ENCODE data around the gene DESI1. TPM values are rescaled to one million over a fixed set of nuclear protein-coding genes. Genes with fewer than 3 reads are reported as not detected.

Gene DESI1
- total and polyA plus RNA-seq, 2 of the 13 experiments (the other 11 are each of a cell fraction or from before 2014, with no cell fraction given), result 21.6 to 29.2 TPM

DNA sequence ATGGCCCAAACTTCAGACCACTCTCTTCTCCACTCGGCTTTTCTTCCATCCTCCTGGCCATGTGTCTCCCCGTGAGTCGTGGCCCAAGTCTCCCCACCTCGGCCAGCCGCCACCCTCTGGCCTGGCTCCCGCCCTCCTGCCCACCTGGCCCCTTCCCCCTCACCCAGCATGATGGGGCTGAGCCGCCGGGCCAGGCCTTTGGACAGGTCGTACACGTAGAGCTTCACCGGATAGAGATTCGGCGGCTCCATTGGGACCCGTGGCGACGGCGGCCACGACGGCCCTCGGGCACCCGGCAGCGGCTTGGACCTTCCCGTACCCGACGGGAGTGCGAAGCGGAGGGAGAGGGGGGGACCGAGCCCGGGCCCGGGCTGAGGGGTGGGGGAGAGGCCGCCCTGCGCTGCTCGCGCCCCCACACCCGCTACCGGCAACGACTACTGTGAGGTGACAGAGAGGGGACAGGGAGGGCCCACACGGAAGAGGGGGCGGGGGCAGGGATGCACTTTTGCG is at the start of gene DESI1 (continued):
- TF ChIP-seq, protein P1, sequence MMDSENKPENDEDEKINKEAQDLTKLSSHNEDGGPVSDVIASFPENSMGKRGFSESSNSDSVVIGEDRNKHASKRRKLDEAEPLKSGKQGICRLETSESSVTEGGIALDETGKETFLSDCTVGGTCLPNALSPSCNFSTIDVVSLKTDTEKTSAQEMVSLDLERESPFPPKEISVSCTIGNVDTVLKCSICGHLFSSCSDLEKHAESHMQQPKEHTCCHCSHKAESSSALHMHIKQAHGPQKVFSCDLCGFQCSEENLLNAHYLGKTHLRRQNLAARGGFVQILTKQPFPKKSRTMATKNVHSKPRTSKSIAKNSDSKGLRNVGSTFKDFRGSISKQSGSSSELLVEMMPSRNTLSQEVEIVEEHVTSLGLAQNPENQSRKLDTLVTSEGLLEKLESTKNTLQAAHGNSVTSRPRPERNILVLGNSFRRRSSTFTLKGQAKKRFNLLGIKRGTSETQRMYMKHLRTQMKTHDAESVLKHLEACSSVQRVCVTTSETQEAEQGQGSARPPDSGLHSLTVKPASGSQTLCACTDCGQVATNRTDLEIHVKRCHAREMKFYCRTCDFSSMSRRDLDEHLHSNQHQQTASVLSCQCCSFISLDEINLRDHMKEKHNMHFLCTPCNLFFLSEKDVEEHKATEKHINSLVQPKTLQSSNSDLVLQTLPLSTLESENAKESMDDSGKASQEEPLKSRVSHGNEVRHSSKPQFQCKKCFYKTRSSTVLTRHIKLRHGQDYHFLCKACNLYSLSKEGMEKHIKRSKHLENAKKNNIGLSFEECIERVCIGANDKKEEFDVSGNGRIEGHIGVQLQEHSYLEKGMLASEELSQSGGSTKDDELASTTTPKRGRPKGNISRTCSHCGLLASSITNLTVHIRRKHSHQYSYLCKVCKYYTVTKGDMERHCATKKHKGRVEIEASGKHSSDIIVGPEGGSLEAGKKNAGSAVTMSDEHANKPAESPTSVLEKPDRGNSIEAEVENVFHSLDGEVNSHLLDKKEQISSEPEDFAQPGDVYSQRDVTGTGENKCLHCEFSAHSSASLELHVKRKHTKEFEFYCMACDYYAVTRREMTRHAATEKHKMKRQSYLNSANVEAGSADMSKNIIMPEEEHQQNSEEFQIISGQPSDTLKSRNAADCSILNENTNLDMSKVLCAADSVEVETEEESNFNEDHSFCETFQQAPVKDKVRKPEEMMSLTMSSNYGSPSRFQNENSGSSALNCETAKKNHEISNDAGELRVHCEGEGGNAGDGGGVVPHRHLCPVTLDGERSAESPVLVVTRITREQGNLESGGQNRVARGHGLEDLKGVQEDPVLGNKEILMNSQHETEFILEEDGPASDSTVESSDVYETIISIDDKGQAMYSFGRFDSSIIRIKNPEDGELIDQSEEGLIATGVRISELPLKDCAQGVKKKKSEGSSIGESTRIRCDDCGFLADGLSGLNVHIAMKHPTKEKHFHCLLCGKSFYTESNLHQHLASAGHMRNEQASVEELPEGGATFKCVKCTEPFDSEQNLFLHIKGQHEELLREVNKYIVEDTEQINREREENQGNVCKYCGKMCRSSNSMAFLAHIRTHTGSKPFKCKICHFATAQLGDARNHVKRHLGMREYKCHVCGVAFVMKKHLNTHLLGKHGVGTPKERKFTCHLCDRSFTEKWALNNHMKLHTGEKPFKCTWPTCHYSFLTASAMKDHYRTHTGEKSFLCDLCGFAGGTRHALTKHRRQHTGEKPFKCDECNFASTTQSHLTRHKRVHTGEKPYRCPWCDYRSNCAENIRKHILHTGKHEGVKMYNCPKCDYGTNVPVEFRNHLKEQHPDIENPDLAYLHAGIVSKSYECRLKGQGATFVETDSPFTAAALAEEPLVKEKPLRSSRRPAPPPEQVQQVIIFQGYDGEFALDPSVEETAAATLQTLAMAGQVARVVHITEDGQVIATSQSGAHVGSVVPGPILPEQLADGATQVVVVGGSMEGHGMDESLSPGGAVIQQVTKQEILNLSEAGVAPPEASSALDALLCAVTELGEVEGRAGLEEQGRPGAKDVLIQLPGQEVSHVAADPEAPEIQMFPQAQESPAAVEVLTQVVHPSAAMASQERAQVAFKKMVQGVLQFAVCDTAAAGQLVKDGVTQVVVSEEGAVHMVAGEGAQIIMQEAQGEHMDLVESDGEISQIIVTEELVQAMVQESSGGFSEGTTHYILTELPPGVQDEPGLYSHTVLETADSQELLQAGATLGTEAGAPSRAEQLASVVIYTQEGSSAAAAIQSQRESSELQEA (CRISPR knock-in tag; IDR thresholded peaks at IDR 0.05; ENCODE audit: not compliant biosample characterization), result no peak
- TF ChIP-seq ATF7-NPFF (CRISPR knock-in tag; IDR thresholded peaks at IDR 0.05; ENCODE audit: low read depth) (no peak), MBNL3 (CRISPR knock-in tag; conservative IDR thresholded peaks at IDR 0.05) (no peak), HMGA1 (CRISPR knock-in tag; conservative IDR thresholded peaks at IDR 0.05) (no peak), MIXL1 (CRISPR knock-in tag; IDR thresholded peaks at IDR 0.05) (no peak), TBP (CRISPR knock-in tag; IDR thresholded peaks at IDR 0.05) (no peak), MXD4 (CRISPR knock-in tag; IDR thresholded peaks at IDR 0.05) (0 out of 2 replicates have a peak, but pooled peaks have one; percentile 24), ATM (IDR thresholded peaks at IDR 0.05; ENCODE audit: borderline replicate concordance) (no peak), RAD21 (CRISPR knock-in tag; IDR thresholded peaks at IDR 0.05) (no peak), LCORL (IDR thresholded peaks at IDR 0.05) (no peak), LCORL (CRISPR knock-in tag; IDR thresholded peaks at IDR 0.05) (no peak), NFE2L2 (IDR thresholded peaks at IDR 0.05; ENCODE audit: low read length) (no peak), ZNF737 (CRISPR knock-in tag; IDR thresholded peaks at IDR 0.05; ENCODE audit: borderline replicate concordance) (no peak), MATR3 (CRISPR knock-in tag; IDR thresholded peaks at IDR 0.05) (no peak)
- TF ChIP-seq, protein P2, sequence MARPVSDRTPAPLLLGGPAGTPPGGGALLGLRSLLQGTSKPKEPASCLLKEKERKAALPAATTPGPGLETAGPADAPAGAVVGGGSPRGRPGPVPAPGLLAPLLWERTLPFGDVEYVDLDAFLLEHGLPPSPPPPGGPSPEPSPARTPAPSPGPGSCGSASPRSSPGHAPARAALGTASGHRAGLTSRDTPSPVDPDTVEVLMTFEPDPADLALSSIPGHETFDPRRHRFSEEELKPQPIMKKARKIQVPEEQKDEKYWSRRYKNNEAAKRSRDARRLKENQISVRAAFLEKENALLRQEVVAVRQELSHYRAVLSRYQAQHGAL (CRISPR knock-in tag; IDR thresholded peaks at IDR 0.05; ENCODE audit: not compliant biosample characterization), result no peak
- TF ChIP-seq, protein P3, sequence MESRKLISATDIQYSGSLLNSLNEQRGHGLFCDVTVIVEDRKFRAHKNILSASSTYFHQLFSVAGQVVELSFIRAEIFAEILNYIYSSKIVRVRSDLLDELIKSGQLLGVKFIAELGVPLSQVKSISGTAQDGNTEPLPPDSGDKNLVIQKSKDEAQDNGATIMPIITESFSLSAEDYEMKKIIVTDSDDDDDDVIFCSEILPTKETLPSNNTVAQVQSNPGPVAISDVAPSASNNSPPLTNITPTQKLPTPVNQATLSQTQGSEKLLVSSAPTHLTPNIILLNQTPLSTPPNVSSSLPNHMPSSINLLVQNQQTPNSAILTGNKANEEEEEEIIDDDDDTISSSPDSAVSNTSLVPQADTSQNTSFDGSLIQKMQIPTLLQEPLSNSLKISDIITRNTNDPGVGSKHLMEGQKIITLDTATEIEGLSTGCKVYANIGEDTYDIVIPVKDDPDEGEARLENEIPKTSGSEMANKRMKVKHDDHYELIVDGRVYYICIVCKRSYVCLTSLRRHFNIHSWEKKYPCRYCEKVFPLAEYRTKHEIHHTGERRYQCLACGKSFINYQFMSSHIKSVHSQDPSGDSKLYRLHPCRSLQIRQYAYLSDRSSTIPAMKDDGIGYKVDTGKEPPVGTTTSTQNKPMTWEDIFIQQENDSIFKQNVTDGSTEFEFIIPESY (CRISPR knock-in tag; IDR thresholded peaks at IDR 0.05), result no peak
- TF ChIP-seq, protein P4, sequence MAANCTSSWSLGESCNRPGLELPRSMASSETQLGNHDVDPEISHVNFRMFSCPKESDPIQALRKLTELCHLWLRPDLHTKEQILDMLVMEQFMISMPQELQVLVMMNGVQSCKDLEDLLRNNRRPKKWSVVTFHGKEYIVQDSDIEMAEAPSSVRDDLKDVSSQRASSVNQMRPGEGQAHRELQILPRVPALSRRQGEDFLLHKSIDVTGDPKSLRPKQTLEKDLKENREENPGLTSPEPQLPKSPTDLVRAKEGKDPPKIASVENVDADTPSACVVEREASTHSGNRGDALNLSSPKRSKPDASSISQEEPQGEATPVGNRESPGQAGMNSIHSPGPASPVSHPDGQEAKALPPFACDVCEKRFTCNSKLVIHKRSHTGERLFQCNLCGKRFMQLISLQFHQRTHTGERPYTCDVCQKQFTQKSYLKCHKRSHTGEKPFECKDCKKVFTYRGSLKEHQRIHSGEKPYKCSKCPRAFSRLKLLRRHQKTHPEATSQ (CRISPR knock-in tag; IDR thresholded peaks at IDR 0.05; ENCODE audit: borderline replicate concordance), result no peak

Measured in HepG2 (cell line).